Right atrium auricular region (tissue), 2 donors: Measurements from ENCODE around the gene ADAMTS9. TPM values are rescaled to one million over a fixed set of nuclear protein-coding genes. Genes with fewer than 3 reads are reported as not detected.

Experiments
- DNase-seq: peaks from one replicate; pipeline ENCODE4 v3.0.0-alpha.2; 2019; ENCODE audit warnings: low spot score
- H3K27ac ChIP-seq, 2 donors: fragments of 200-600 bp; sonication (generic); 1 replicate in 1 of 2; 2 replicates in 1 of 2; pipeline ENCODE4 v1.5.1; 2016 to 2019
- H3K27me3 ChIP-seq, 2 donors: fragments of 200-600 bp; sonication (generic); one replicate each; pipeline versions ENCODE4 v1.5.1 to v1.6.0; 2017 to 2019
- H3K36me3 ChIP-seq: fragments of 200-600 bp; sonication (generic); one replicate; pipeline ENCODE4 v1.5.1; 2016
- H3K4me1 ChIP-seq, 2 donors: fragments of 200-600 bp; sonication (generic); one replicate each; pipeline versions ENCODE4 v1.5.1 to v1.6.0; 2017 to 2019
- H3K4me3 ChIP-seq, 2 donors: fragments of 200-600 bp; sonication (generic); 1 replicate in 1 of 2; 2 replicates in 1 of 2; pipeline ENCODE4 v1.5.1; 2017 to 2019; ENCODE audit warnings: mild to moderate bottlenecking in 1 of 2, moderate library complexity in 1 of 2
- H3K9me3 ChIP-seq, 2 donors: fragments of 200-600 bp; sonication (generic); one replicate each; pipeline ENCODE4 v1.5.1; 2019
- total RNA-seq, 2 donors: library from RNA; depleted of rRNA; stranded (reverse); fragments of >200 nt; gene quantifications; one replicate each; pipeline ENCODE4 v1.1.0, GENCODE V29; 2016
- TF ChIP-seq, protein P1 (sequence below), 2 donors: fragments of 200-600 bp; sonication (generic); IDR thresholded peaks; one replicate each; pipeline ENCODE4 v1.5.1; 2019; ENCODE audit warnings: antibody characterized with exemption in 2 of 2

The ADAMTS9 gene
- total RNA-seq, 2 donors from 2014 or later = 20.2 to 21.0 TPM

DNA sequence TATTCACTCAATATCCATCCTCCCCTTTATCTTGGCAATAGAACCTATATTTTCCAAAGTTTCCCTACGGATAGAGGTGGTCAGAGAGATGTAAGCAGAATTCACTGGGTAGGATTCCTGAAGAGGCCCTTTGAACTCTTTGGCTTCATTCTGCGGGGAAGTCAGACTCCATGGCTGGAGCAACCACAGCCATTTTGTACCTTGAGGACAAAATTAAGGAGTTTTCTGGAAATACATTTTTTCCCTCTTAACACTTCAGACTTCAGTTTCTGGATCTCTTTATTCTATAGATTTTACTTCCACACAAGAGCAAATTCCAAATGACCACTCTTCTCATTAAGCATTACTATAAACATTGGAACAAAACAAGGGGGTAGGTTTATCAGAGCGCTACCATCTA lies 43.3 kb downstream of the ADAMTS9 start:
- H3K36me3 ChIP-seq = peaks cover 24% of the 10 kb centered on the region
- no peak for DNase-seq
- H3K4me1 ChIP-seq = no peaks in the 10 kb centered on the region
- H3K27me3 ChIP-seq = no peaks in the 10 kb centered on the region
- no peak overlapping the region for H3K4me3 ChIP-seq
- TF ChIP-seq, protein P1, sequence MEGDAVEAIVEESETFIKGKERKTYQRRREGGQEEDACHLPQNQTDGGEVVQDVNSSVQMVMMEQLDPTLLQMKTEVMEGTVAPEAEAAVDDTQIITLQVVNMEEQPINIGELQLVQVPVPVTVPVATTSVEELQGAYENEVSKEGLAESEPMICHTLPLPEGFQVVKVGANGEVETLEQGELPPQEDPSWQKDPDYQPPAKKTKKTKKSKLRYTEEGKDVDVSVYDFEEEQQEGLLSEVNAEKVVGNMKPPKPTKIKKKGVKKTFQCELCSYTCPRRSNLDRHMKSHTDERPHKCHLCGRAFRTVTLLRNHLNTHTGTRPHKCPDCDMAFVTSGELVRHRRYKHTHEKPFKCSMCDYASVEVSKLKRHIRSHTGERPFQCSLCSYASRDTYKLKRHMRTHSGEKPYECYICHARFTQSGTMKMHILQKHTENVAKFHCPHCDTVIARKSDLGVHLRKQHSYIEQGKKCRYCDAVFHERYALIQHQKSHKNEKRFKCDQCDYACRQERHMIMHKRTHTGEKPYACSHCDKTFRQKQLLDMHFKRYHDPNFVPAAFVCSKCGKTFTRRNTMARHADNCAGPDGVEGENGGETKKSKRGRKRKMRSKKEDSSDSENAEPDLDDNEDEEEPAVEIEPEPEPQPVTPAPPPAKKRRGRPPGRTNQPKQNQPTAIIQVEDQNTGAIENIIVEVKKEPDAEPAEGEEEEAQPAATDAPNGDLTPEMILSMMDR (IDR thresholded peaks at IDR 0.05) = no peak
- no peaks in the 10 kb centered on the region for H3K9me3 ChIP-seq
- H3K27ac ChIP-seq = no peak overlapping the region

DNA sequence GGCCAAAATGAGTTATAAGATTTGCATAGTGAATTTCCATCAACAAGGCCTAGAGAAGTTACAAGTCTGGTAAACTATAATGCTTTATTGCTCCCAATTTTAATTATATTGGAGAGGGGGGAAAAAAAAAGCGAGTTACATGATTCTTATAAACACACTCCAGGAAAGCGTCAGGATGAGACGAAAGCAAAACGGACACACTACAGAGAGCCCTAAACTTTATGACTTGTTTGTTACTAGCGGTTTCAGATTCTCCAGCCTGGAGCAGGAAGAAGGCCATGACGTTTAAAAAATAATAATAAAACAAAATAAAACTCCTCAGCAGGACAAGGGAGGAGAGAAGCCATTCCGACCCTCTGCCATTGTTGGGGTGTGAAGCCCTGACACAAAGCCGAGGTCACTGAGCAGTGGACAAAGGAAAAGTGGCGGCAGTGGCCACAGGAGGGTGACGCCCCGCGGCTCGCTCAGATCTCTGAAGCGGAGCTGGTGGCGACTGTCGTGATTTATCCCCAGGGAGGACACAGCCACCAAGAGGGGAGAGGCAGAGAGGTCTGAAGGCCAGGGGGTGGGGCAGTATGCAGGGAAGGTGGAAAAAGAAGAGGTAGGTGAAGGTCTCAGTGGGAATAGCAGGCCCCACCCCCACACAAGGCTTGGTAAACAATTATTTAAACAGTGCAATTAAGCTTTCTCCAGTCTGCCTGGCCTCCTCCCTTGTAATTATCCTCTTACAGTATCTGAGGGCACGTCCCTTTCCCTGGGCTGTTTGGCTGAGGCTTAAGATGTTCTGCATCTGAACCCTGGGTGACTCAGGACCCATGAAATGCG lies 45.3 kb downstream of the ADAMTS9 start:
- no peaks in the 10 kb centered on the region for H3K4me1 ChIP-seq
- no peak for DNase-seq
- H3K4me3 ChIP-seq = no peak overlapping the region
- no peaks in the 10 kb centered on the region for H3K9me3 ChIP-seq
- no peak overlapping the region for H3K27ac ChIP-seq
- TF ChIP-seq, protein P1 (IDR thresholded peaks at IDR 0.05) = no peak
- no peaks in the 10 kb centered on the region for H3K27me3 ChIP-seq
- H3K36me3 ChIP-seq = peaks cover 22% of the 10 kb centered on the region

DNA sequence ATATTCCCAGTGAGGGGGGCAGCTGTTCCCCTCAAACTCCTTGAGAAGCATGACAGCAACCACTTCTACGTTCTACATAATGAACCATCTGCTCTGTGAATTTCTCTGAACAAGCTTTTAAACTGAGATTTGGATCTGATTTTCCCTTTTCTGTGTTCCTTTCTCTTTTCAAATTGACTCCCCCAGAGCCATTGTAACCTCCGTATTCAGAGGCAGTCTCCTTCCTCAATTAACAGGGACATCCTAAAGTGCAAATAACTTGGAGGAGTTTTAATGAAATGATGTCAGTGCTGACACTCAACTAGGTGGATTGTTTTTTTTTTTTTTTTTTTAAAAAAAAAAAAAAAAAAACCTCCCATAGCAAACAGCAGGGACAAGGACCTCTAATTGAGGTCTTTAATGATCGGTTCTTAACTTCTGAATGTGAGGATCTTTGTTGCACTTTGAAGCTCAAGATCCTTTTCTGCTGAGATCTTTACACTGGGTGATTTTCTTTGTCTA lies 48.8 kb downstream of the ADAMTS9 start:
- Histone ChIP-seq H3K4me3 (no peak overlapping the region), H3K36me3 (peaks cover 35% of the 10 kb centered on the region), H3K27ac (no peak overlapping the region), H3K4me1 (no peaks in the 10 kb centered on the region), H3K27me3 (no peaks in the 10 kb centered on the region), H3K9me3 (no peaks in the 10 kb centered on the region)
- no peak for DNase-seq
- TF ChIP-seq, protein P1 (IDR thresholded peaks at IDR 0.05) = no peak

DNA sequence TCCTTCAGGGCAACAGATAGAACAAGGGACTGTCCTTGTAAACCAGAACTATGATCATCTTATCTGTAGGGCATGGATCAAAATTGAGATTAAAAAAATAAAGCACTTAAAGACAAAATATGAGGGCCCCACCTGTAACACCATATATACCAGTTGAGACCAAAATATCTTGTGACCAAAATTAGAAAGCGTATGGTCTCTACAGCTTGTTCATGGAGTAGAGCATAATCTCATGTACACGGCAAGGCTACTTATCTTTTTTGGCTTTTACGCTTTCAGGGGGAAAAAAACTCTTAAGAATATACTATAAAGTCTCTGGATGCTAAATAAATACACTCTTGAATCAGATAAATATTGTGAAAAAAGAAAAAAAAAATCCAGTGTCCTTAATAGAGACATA lies 49.3 kb downstream of the ADAMTS9 start:
- Histone ChIP-seq H3K27ac (no peak overlapping the region), H3K27me3 (no peaks in the 10 kb centered on the region), H3K4me1 (no peaks in the 10 kb centered on the region), H3K4me3 (no peak overlapping the region), H3K36me3 (peaks cover 34% of the 10 kb centered on the region), H3K9me3 (no peaks in the 10 kb centered on the region)
- TF ChIP-seq, protein P1 (IDR thresholded peaks at IDR 0.05) = no peak
- DNase-seq = no peak

GRCh38 chr3:64634417-64634816 lies 53.4 kb downstream of the ADAMTS9 start:
- H3K9me3 ChIP-seq = no peaks in the 10 kb centered on the region
- TF ChIP-seq, protein P1 (IDR thresholded peaks at IDR 0.05) = no peak
- no peak for DNase-seq
- H3K27me3 ChIP-seq = no peaks in the 10 kb centered on the region
- no peak overlapping the region for H3K4me3 ChIP-seq
- no peaks in the 10 kb centered on the region for H3K4me1 ChIP-seq
- H3K36me3 ChIP-seq = peaks cover 50% of the 10 kb centered on the region
- no peak overlapping the region for H3K27ac ChIP-seq
